ENCODE measurements around the gene TTLL5. TPM values are rescaled to one million over a fixed set of nuclear protein-coding genes. Genes with fewer than 3 reads are reported as not detected.

TTLL5 gene
- total and polyA plus RNA-seq, 10 of the 15 experiments (the other 5 are each of a cell fraction or from before 2014, with no cell fraction given) = 3.2 to 25.9 (median 13.8) TPM

- WGBS (ENCODE audit: insufficient coverage, insufficient replicate concordance, low lambda C conversion rate, missing lambda C conversion rate) = 93% methylated on average over 3 of the region's 3 CpGs
These were observed 300.6 kb downstream of the TTLL5 start for GRCh38 chr14:75961662-75962061.

More at GRCh38 chr14:75961662-75962061, 300.6 kb downstream of the TTLL5 start:
- intact Hi-C loops (cut with micrococcal nuclease; ENCODE audit: unreplicated experiment) (no loop called here), in situ Hi-C loops (cut with MboI) (no loop called here)
- peaks cover 19% of the 10 kb centered on the region for H3K4me1 ChIP-seq (ENCODE audit: control insufficient read depth, insufficient read depth, low read length)
- H3K4me3 ChIP-seq = no peak overlapping the region
- FAIRE-seq (no peak), DNase-seq (ENCODE audit: low read depth, low spot score) (no peak), ATAC-seq (no peak)
- H3K36me3 ChIP-seq (ENCODE audit: control insufficient read depth in 2 of 2, insufficient read depth in 2 of 2, low read length in 1 of 2) = no peaks in the 10 kb centered on the region
- H3K9me3 ChIP-seq (replicated peaks; ENCODE audit: control insufficient read depth, insufficient read depth, low read length) = no peaks in the 10 kb centered on the region
- BruUV-seq (replicated peaks) = no TSS peak
- no peaks in the 10 kb centered on the region for H4K20me1 ChIP-seq (ENCODE audit: control insufficient read depth, insufficient read depth)
- no peak overlapping the region for H3K27ac ChIP-seq (ENCODE audit: control insufficient read depth, insufficient read depth)
- ChIA-PET POLR2A (no interaction called here), SMC1A (ENCODE audit: uncharacterized antibody, unreplicated experiment) (interaction anchor here (1.3 to 2.3 kb wide), 3 partner anchors 15 to 17 kb away, joined by 4 to 8 read pairs (median 5); no protein-coding TSS in a partner anchor), RAD21 (ENCODE audit: unreplicated experiment) (no interaction called here), CTCF (interaction anchor here (1.7 to 4.3 kb wide), 2 partner anchors 20 to 253 kb away, joined by 5 to 32 read pairs; partner anchors contain the start of gene TGFB3)
- H2AFZ ChIP-seq (ENCODE audit: control insufficient read depth, low read depth, low read length) = no peak overlapping the region
- no peak overlapping the region for H3K4me2 ChIP-seq (ENCODE audit: control insufficient read depth, insufficient read depth)
- no peak overlapping the region for H3K9ac ChIP-seq (ENCODE audit: control insufficient read depth, insufficient read depth, low read length)
- no peaks in the 10 kb centered on the region for H3K27me3 ChIP-seq (replicated peaks in 1 of 2; ENCODE audit: control insufficient read depth in 2 of 2, insufficient read depth in 2 of 2, low read length in 1 of 2)
- TF ChIP-seq RBBP5 (conservative IDR thresholded peaks at IDR 0.05) = no peak
- no peak for TF ChIP-seq JUNB (IDR thresholded peaks at IDR 0.05)
- TF ChIP-seq RELA (IDR thresholded peaks at IDR 0.05; ENCODE audit: borderline replicate concordance, partially characterized antibody) = no peak
- no peak for TF ChIP-seq ZNF207 (IDR thresholded peaks at IDR 0.05; ENCODE audit: borderline replicate concordance)
- no peak for TF ChIP-seq SPI1 (IDR thresholded peaks at IDR 0.05; ENCODE audit: borderline replicate concordance, insufficient read depth, low read depth, low read length)
- TF ChIP-seq, protein P1, sequence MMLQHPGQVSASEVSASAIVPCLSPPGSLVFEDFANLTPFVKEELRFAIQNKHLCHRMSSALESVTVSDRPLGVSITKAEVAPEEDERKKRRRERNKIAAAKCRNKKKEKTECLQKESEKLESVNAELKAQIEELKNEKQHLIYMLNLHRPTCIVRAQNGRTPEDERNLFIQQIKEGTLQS (IDR thresholded peaks at IDR 0.05; ENCODE audit: borderline replicate concordance, extremely low read depth, low read depth, low read length) = no peak
- TF ChIP-seq, protein P2, sequence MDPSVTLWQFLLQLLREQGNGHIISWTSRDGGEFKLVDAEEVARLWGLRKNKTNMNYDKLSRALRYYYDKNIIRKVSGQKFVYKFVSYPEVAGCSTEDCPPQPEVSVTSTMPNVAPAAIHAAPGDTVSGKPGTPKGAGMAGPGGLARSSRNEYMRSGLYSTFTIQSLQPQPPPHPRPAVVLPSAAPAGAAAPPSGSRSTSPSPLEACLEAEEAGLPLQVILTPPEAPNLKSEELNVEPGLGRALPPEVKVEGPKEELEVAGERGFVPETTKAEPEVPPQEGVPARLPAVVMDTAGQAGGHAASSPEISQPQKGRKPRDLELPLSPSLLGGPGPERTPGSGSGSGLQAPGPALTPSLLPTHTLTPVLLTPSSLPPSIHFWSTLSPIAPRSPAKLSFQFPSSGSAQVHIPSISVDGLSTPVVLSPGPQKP (IDR thresholded peaks at IDR 0.05; ENCODE audit: low read depth, low read length) = no peak
- TF ChIP-seq, protein P3, sequence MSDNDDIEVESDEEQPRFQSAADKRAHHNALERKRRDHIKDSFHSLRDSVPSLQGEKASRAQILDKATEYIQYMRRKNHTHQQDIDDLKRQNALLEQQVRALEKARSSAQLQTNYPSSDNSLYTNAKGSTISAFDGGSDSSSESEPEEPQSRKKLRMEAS (IDR thresholded peaks at IDR 0.05; ENCODE audit: low read depth, low read length) = no peak
- TF ChIP-seq, protein P4, sequence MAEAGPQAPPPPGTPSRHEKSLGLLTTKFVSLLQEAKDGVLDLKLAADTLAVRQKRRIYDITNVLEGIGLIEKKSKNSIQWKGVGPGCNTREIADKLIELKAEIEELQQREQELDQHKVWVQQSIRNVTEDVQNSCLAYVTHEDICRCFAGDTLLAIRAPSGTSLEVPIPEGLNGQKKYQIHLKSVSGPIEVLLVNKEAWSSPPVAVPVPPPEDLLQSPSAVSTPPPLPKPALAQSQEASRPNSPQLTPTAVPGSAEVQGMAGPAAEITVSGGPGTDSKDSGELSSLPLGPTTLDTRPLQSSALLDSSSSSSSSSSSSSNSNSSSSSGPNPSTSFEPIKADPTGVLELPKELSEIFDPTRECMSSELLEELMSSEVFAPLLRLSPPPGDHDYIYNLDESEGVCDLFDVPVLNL (IDR thresholded peaks at IDR 0.05; ENCODE audit: low read depth, low read length) = no peak
- no peaks in the 10 kb centered on the region for H3K79me2 ChIP-seq (ENCODE audit: control insufficient read depth, insufficient read depth, low read length)
